HG02763 (cell line): ENCODE results near the gene TPM4.
"Not testable (repeated sequence)": the region's sequence is repeated elsewhere in the genome, so short reads cannot be mapped to it uniquely, and the experiment has no call there.

ENCODE experiments used
- ATAC-seq: cut with Tn5 transposase; IDR thresholded peaks from one replicate; pipeline ENCODE4 v1.9.1; 2021; ENCODE audit warnings: mild to moderate bottlenecking, moderate library complexity; ENCODE audit not compliant: unreplicated experiment

Gene TPM4

DNA sequence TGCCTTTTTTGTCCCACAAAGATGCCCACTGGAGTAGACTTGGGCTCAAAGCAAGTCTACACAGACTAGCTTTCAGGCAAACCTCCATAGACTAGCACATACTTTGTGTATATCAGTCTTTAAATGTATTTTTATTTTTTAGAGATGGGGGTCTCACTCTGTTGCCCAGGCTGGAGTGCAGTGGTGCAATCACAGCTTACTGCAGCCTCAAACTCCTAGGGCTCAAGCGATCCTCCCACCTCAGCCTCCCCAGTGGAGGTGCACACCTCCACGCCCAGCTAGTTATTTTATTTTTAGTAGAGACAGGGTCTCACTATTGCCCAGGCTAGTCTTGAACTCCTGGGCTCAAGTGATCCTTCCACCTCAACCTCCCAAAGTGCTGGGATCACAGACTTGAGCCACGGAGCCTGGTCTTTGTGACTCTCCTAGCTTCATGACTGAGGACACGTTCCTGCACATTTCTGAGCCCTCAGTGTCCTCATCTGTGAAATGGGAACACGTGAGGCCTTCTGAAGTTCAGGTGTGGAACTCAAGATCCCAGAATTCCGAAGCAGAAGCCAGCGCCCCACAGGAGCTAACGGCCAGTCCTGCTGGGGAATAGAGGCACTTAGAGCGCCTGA, 5.1 kb upstream of the TPM4 start:
- no peak for ATAC-seq

DNA sequence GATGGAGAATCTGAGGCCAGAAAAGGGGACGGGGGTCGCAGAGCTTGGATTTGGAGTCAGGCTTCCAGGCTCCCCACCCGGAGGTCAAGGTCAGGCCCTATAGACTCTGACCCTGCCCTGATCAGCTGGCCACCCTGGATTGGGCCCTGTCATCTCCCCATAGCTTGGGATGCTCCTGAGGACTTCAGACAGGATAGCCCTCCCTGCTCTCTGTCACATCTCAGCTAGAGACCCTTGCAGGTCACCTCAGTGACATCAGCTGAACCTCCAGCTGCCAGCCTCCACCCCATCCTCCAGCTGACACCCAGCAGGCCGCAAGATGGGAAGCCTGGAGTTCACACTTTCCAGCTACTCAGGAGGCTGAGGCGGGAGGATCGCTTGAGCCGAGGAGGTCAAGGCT, 2.8 kb upstream of the TPM4 start:
- ATAC-seq = no peak

DNA sequence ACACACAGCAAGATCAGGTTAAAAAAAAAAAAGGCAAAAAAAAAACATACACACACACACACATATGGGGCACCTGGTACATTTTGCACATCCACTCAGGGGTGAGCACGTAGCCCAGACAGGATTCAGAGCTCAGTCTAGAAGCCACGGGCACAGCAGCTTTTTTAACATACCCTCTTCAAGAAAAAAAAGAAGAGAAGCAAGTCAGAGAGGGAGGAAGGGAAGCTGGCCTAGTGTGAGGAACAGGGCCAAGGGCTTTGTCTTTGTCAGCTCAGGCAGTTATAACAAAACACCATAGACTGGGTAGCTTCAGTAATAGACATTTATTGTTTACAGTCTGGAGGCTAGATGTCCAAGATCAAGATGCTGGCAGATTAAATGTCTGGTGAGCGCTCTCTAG, 2.3 kb upstream of the TPM4 start:
- no peak for ATAC-seq

DNA sequence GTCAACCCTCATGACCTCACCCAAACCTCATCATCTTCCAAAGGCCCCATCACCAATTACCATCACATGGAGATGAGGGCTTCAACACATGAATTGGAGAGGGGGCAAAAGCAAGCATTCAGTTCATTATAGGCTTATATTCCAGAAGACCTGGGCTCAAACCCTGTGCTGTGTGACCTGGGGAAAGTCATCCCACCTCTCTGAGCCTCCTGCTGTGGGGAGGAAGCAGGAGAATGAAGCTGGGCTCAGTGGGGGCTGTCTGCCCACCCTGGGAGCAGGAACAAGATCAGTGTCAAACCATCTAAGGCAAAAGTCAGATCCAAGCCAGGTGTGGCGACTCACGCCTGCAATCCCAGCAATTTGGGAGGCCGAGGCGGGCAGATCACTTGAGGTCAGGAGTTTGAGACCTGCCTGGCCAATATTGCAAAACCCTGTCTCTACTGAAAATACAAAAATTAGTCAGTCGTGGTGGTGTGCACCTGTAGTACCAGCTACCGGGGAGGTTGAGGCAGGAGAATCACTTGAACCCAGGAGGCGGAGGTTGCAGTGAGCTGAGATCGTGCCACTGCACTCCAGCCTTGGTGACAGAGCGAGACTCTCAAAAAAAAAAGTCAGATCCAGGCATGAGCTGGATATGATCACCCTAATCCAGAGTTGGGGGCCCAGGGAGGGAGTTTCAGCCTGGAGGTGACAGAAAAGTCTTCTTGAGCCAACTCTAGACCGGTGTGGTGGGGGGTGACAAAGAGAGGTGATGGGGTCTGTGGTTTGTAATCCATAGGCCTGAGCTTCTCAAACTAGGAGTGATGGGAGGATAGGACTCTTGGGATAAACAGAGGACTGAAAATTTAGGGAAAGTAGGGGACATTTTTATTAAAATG, 1.6 kb upstream of the TPM4 start:
- no peak for ATAC-seq

DNA sequence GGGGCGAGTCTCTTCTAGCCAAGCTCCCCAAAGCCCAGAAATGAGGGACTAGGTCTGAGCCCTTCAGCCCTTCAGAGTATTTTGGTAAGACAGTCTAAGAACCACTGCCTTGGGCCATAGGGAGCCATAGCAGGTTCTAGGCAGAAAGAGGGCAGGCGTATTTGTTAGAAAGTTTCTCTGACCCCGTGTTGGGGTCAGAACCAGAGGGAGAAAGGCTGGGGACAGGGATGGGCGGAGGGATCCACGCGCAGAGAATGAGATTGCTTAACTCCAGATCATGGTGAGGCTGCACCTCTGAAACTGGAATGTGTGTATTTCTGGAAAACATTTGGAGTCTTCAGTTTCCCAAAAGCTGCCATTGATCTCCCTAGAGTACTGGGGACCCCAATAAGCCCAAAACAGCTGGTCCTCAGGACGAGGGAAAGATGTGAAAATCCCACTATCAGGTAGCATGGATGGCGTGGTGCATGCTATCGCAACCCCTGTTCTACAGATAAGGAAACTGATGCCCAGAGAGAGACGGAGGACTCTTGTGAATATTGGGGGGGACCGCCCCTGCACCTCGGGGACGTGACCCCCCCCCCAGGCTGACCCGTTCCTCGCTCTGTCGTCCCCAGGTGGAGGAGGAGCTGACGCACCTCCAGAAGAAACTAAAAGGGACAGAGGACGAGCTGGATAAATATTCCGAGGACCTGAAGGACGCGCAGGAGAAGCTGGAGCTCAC, 703 bp upstream of the TPM4 start:
- no peak for ATAC-seq

DNA sequence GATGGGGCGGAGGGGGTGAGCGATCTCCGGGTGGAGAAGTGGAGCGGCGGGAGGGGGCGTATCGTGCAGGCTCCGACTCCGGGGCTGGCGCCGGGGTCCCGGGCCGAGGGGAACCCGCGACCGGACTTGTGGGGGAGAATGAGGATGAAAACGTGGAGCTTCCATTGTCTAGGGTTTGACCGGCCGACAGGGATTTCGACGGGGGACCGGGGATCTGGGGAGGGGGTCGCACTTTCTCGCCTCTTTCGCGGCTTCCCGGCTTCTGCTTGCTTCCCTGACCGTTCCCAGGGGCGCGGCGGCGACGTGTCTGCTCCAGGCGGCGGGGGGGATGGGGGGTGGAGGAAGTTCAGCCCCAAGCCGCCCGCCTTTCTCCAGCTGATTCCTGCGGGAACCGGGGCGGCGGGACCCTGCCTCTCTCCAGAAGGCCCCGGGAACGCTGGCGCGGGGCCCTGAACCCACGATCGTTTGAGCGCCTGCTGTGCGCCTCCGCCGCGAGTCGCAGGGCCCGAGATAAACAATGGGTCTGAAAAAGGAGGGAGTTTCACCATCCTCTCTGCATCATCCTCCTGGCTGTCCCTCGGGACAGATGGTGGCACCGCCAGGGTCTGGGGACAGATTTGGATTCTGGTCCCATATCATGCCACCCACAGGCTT, 790 bp downstream of the TPM4 start:
- no peak for ATAC-seq

DNA sequence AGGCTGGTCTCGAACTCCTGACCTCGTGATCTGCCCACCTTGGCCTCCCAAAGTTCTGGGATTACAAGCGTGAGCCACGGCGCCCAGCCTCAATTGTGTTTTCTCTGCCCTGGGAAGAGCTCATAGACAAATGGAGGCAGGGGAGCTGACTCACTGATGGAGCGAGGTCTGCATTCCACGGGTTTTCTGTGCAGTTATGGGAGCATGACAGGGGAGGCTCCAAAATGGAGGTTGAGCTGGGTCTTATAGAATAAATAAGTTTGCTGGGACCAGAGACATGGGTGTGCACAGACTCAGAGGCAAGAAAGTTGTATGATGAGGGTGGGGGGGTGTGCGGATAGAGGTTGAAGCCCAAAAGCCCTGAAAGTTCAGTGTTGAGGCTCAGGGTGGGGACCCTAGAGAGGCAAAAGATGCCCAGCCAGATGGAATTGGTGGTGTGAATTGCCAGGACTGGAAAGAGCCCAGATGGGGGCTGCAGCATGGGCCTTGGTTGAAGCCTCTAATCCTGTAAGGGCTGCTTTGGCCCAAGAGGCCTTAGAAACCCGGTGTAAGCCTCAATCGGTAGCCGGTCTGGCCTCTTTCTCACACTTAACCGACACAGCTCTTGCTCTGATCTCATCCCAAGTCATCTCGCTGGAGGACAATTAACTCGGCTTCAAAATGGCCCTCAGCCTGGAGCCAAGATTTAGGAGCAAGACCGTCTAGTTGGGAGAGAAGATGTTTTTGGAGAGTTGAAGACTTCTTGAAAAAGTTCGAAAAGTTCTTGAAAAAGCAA, 1.9 kb downstream of the TPM4 start:
- ATAC-seq = no peak

DNA sequence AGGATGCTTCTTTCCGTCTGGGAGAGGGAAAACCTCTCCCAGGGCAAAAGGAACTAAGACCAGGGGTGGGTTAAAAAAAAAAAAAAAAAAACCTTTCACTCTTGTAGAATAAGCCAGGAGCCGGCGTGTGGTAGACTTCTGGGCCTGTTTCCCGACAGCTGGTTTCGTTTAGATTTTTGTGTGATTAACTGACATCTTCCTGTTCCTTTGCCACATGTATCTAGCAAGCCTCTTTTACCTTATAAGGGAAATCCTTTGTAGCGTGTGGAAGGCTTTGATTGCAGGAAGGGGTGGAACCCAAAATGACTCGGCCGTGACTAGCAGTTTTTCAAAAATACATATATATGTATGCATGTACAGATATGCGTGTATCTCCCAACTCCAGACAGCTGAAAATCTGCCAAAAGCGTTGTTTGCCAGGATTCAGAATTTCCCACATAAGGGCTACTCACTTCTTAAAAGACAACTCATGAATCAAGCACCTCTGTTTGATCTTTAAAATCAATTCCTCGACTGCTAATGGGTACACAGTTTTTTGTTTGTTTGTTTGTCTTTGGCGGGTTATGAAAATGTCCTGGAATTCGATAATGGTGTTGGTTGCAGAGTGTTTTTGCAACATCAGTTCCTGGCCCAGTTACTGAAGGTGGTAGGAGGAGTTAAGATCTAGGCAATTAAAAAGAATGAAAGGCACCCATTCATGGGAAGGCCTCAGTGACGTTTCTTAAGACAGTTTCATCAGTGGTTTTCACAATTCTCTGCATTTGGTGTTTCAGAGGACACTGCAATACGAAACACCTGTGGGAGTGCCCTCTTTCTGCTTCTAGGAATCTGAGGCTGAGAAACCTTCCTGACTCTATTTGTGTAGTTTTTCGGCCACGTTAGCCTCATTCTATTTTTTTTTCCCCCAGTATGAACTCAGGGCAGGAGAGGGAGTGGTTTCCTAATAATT, 2.7 kb downstream of the TPM4 start:
- ATAC-seq = no peak

DNA sequence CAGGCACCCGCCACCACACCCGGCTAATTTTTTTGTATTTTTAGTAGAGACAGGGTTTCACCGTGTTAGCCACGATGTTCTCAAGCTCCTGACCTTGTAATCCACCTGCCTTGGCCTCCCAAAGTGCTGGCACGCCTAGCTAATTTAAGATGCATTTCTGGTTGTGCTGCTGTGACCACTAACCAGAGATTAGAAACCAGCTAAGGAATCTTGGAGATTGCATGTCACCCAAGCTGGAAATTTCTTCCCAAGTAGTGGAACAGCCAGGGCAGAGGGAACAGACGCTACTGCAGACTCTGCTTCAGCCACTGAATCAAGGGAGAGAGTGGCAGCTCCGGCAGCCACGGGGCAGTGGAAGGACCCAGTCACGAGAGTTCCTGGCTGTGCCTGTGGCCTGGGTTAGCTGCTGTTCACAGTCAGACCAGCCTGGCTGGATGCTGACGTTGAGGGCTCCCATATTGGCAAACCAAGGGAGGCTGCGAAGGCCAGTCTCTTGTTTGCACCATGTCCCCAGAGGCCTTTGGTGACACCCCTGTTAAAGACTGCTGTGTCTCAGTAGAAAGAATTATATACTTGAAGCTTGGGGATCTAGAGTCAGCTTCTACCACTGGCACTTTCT, 7.9 kb downstream of the TPM4 start:
- no peak for ATAC-seq

DNA sequence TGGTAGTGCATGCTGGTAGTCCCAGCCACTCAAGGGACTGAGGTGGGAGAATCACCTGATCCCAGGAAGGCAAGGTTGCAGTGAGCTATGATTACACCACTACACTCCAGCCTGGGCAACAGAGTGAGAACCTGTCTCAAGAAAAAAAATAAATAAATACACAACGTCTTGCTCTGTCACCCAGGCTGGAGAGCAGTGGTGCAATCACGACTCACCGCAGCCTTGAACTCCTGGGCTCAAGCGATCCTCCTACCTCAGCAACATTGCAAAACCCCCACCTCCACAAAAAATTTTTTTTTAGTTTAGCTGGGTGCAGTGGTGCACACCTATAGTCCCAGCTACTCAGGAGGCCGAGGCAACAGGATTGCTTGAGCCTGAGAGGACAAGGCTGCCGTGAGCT, 8.8 kb downstream of the TPM4 start:
- no peak for ATAC-seq

DNA sequence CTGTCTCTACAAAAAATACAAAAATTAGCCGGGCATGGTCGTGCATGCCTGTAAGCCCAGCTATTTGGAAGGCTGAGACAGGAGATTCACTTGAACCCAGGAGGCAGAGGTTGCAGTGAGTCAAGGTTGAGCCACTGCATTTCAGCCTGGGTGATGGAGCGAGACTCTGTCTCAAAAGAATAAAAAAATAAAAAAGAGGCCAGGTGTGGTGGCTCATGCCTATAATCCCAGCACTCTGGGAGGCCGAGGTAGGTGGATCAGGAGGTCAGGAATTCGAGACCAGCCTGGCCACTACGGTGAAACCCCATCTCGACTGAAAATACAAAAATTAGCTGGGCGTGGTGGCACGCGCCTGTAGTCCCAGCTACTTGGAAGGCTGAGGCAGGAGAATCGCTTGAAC, 11.1 kb downstream of the TPM4 start:
- not testable (repeated sequence) for ATAC-seq

DNA sequence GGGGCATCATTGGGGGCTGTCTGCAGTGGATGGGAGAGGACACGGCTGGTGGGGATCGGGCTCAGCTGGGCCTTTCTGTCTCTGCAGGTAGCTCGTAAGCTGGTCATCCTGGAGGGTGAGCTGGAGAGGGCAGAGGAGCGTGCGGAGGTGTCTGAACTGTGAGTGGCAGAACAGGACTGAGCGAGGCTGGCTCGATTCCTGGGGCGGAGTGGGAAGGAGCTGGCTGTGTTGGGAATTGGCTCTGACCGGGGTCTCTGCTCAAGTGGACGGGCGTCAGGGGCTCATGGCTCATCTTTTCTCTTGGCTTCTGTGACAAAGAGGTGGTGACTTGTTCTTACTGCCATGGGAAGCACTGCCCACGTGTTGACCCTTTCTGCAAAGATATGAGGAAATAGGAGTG, 11.6 kb downstream of the TPM4 start:
- ATAC-seq = no peak

DNA sequence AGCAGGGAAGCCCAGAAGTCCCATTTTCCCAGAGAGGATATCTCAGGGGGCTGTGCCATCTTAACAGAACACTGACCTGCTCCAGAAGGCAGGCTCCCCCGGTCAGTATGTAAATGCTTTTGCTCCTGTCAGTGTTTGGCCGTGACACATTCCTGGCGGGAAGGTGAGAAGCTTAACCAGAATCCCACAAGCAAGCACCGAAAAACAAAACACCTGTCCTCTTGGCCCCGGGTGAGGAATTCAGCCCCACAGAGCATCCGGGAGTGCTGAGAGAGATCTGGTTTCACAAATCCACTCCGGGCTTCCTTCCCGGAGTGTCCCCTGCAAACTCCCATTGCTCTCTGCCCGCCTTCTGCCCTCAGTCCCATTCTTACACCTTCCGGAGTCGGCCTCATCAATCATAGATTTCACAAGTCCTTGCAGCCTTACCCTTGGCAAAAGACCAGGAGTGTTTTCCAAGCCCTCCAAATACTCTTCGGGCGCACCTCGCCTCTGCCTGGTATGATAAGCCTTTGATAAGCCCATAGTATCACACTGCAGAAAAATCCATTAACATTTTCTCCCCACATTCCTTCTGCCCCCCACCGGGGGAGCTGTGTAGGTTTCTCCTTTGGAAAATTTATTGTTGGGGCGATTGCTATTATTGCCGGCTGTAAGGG, 12.2 kb downstream of the TPM4 start:
- no peak for ATAC-seq

DNA sequence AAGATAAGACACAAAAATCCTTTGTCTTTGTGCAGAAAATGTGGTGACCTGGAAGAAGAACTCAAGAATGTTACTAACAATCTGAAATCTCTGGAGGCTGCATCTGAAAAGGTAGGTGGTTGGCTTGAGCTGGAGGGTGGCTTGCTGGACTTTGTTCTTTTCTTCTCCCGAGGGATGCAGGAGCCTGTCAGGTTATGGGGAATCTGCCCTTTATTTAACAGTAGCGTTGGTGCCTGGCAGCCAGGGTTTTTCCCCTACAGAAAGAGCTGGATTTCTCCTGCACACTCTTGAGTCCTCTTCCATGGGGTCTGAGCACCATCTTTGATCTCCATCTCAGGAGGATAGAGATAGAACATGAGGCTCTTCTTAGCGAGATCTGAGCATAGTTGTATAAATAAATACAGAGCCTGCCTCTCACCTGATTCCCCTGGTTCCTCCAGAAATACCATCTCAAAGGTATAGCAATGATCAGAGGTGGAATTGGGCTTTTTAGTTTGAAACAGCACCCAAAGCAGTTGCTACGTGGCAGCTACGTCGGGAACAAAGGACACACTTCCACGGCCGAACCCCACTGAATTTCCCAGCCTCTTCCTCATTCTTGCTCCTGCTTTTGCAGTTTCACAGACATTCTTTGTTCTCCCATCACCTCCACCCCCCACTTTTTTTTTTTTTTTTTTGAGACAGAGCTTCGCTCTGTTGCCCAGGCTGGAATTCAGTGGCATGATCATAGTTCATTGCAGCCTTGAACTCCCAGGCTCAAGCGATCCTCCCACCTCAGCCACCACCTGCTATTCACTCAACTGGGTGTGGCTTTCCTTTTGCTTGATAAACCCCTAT, 12.9 kb downstream of the TPM4 start:
- no peak for ATAC-seq

DNA sequence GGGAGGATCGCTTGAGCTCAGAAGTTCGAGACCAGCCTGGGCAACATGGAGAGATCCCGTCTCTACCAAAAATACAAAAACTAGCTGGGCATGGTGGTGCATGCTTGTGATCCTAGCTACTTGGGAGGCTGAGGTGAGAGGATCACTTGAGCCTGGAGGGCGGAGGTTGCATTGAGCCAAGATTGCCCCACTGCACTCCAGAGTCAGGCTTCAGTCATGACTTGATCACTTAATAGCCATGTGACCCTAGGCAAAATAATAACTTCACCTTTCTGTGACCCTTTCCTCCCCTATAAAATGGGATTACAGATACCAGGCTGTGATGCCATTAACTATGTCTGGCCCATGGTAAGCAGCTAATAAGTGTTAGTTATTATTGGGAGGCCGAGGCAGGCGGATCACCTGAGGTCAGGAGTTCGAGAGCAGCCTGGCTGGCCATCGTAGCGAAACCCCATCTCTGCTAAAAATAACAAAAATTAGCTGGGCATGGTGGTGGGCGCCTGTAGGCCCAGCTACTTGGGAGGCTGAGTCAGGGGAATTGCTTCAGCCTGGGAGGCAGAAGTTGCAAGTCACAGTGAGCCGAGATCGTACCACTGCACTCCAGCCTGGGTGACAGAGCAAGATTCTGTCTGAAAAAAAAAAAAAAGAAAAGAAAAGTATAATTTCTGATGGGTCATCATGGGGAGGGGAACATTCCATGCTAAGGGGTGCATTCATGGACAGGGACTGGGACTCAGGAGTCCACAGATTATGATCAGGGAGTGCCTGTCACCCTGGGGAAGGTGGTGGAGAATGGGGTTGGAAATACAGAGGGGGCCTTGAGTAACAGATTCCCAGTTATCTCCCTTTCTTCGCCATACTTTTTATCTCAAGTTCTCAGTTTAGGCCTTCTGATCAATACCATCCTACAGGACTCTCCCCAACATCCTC, 15.5 kb downstream of the TPM4 start:
- no peak for ATAC-seq

DNA sequence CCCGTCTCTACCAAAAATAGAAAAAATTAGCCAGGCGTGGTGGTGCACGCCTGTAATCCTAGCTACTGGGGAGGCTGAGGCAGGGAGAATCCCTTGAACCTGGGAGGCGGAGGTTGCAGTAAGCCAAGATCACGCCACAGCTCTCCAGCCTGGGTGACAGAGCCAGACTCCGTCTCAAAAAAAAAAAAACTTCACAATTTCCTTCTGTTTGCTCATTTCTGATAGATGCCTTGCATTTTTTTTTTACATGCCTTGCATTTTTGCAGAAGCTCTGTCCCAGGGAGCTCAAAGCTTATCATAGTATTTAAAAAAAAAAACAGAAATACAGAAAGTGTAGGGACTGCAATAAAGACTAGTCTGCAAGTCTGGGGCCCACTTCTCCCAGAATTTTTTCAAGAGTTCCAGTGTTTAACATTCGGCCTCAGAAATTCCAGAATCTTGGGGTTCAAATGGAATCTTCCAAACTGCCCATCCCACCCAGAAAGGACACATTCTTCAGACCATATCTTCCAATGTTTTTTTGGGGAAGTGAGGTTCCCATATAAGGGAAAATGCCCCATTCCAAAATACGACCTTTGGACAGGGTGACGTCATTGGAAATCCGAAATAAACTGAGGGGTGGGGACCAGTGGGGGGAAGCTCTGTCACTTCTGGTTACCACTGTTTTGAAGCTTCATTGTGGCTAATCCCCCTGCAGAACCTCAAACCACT, 18.2 kb downstream of the TPM4 start:
- ATAC-seq = no peak
